Brain pericyte (primary cell): ENCODE data around the gene PLCXD1.
"Not testable (repeated sequence)": the region's sequence is repeated elsewhere in the genome, so short reads cannot be mapped to it uniquely, and the experiment has no call there.

Experiments
- DNase-seq: peaks from one replicate; pipeline ENCODE4 v3.0.0-alpha.2; 2012; ENCODE audit warnings: low read depth, low spot score

The PLCXD1 gene

GRCh38 chrX:291411-291901 is 10.3 kb downstream of the PLCXD1 start:
- no peak for DNase-seq

DNA sequence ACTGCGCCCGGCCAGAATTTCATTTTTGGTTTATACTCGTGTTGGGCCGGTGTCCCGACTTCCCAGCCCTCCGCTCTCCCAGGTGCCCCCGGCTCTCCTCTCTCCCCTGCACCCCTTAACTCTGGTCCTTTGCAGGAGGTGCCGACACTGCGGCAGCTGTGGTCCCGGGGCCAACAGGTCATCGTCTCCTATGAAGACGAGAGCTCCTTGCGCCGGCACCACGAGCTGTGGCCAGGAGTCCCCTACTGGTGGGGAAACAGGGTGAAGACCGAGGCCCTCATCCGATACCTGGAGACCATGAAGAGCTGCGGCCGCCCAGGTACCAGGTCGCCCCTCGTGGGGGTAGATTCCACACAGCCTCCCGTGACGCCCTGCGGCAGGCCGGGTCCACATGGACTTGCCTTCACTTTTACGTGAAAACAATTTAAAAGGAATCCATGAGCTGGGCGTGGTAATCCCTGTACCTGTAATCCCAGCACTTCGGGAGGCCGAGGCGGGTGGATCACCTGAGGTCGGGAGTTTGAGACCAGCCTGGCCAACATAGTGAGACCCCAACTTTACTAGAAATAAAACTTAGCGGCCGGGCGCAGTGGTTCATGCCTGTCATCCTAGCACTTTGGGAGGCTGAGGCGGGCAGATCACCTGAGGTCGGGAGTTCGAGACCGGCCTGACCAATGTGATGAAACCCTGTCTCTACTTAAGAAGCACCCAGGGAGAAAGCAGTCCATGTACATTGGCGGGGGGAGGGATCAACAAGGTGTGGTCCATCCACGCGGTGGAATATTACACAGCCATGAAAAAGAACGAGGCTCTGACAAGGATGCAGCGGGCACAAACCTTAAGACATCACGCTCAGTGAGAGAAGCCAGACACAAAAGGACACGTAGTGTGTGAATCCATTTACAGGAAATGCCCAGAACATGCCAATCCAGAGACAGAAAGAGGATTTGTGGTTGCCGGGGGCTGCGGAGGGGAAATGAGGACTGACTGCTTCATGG is 12.0 kb downstream of the PLCXD1 start:
- DNase-seq, result no peak

DNA sequence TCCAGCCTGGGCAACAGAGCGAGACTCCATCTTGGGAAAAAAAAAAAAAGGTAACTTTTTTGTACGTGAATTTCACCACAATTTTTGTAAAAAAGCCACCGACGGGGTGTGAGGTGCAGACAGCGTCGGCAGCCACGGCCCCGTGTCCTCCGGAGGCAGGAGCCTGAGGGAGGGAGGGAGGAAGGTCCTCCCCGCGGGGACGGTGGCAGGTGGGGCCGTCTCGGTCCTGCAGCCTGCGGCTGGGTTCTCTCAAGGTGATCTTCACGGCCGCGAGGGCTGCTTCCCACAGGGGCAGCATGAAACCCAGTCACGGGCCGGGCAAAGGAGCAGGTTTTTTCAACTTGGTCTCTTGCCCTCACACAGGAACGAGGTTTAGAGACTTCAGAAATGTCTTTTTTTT is 14.0 kb downstream of the PLCXD1 start:
- no peak for DNase-seq

DNA sequence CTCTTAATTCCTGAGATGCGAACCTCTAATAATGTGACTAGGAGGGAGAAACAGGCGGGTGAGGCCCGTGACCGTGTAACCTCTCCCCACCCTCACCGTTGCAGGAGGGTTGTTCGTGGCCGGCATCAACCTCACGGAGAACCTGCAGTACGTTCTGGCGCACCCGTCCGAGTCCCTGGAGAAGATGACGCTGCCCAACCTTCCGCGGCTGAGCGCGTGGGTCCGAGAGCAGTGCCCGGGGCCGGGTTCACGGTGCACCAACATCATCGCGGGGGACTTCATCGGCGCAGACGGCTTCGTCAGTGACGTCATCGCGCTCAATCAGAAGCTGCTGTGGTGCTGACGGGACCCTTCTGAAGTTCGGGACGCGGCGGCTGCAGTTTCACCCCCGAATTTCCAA is 17.8 kb downstream of the PLCXD1 start:
- DNase-seq, result no peak

DNA sequence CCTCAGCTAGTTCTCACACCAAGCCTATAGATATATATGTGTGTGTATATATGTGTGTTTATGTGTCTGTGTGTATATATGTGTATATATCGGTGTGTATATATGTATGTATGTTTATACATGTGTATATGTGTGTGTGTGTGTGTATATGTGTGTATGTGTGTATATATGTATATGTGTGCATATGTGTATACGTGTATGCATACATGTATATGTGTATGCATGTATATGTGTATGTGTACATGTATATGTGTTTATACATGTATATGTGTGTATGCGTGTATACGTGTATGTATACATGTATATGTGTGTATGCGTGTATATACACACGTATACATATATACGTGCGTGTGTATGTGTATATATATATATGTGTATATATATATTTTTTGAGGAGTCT is 19.2 kb downstream of the PLCXD1 start:
- no peak for DNase-seq

GRCh38 chrX:302975-303374 is 21.8 kb downstream of the PLCXD1 start:
- DNase-seq, result no peak

- DNase-seq, result not testable (repeated sequence)
These were observed 24.8 kb downstream of the PLCXD1 start for GRCh38 chrX:305781-306613.

DNA sequence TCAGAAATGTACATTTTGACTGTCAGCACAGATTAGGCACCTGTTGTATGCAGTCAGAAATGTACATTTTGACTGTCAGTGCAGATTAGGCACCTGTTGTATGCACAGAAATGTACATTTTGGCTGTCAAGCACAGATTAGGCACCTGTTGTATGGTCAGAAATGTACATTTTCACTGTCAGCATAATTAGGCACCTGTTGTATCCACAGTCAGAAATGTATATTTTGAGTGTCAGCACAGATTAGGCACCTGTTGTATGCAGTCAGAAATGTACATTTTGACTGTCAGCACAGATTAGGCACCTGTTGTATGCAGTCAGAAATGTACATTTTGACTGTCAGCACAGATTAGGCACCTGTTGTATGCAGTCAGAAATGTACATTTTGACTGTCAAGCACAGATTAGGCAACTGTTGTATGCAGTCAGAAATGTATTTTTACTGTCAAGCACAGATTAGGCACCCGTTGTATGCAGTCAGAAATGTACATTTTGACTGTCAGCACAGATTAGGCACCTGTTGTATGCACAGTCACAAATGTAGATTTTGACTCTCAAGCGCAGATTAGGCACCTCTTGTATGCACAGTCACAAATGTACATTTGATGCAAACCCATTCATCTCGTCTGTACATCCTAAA is 25.6 kb downstream of the PLCXD1 start:
- not testable (repeated sequence) for DNase-seq

DNA sequence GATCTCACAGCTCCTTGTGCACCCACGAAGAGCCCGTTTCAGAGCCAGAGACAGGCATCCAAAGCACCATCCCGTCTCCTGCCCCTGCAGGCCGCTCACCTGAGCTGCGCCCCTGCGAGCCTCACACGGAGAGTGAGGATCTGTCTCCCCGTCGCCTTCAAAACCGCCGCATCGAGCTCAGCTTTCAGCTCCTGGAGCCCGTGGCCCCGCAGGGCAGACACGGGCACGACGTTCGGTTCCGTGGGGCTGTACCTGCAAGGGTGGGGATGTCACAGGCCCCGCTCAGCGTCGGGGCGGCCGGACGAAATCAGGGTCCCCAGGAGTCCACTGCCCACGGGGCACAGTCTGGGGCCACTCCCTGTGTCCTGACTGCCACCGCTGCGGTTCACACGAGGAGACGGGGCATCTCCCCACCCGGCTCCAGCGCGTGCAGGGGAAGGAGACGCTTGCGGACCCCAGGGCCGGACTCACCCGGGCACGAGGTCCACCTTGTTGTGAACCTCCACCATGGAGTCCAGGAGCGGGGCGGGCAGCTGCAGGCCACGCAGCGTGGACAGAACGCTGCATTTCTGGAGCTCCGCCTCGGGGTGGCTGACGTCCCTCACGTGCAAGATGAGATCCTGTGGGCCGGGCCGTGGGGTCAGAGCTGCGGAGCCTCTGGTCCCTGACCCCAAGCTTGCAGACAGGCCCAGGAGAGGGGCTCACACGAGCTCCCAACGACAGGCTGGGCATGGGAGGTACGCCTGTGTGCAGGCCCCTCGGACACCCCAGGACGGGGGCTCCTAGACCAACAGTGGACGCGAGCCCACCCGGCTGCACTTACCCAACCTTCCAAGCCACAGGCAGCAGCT is 26.3 kb downstream of the PLCXD1 start:
- no peak for DNase-seq

DNA sequence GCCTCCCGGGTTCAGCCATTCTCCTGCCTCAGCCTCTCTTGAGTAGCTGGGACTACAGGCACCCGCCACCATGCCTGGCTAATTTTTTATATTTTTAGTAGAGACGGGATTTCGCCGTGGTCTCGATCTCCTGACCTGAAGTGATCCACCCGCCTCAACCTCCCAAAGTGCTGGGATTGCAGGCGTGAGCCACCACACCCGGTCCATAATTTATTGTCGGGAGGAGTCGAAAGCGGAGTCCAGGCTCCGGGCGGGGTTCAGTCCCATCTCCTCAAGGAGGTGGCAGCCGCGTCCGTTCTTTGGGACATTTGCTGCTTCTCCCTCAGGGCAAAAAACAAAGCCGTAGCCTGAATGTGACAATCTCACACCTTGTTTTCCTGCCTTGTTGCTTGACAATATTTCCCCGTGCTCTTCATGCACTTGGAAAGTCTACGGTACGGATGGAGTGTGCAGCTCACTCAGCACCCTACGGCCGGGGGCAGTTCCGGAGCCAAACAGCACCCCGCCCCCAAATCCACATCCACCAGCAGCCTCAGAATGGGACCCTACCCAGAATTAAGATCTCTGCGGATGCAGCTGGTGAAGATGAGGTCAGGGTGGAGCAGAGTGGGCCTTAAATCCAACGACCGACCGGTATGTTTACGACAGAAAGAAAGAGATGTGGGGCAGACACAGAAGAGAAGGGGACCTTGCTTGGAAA is 27.8 kb downstream of the PLCXD1 start:
- DNase-seq, result no peak

DNA sequence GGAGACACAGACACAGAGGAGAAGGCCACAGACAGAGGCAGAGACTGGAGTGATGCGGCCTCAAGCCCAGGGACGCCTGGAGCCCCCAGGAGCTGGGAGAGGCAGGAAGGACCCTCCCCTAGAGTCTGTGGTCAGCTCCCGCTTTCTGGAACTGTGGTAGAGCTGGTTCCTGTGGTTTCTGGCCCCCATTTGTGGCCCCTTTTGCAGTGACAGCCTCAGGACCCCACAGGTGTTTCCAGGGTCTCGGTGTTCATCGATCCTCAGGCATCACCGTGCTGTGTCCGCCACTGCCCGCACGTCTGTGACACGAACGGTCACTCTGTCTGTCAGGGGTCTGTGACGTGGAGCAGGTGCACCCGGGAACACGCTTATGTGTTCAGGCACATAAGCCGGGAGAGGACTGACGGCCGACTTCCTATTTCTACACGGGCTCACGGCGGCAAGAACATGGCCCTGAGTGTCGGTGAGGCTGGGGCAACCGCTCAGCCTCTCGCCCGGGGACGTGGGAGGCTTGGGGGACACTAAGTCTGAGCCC is 29.5 kb downstream of the PLCXD1 start:
- no peak for DNase-seq

DNA sequence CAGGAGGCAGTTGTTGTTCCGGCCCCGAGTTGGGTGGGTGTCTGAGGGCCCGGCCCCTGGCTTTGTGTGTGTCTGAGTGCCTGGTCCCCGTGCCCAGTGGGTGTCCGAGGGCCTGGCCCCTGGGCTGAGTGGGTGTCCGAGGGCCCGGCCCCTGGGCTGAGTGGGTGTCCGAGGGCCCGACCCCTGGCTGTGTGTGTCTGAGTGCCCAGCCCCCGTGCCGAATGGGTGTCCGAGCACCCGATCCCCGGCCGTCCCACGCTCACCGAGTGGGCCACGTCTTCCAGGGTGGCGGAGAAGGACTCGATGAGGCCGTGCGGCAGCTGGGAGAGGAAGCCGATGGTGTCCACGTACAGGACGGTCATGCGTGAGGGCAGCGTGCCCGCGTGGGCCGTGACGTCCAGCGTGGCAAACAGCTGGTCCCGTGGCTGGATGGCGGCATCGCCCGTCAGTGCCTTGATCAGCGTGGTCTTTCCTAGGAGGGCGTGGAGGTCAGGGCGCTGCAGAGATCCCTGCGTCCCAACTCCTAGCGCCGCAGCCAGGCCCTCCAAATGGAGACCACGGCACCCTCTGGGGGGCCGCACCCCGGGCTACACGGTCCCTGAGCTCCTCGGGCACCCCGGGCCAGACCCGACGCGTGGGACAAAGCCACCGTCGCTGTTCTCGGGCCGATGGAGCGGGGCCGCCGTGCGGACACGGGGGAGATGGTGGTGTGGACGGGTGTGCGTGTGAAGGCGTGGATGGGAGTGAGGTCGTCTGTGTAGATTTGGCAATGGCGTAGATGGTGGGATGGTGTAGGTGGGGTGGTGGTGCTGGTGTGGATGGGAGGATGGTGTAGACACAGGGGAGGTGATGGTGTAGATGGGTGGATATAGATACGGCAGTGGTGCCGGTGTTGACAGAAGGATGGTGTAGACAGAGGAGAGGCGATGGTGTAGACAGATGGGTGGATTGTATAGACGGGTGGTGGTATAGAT is 30.3 kb downstream of the PLCXD1 start:
- DNase-seq, result no peak

DNA sequence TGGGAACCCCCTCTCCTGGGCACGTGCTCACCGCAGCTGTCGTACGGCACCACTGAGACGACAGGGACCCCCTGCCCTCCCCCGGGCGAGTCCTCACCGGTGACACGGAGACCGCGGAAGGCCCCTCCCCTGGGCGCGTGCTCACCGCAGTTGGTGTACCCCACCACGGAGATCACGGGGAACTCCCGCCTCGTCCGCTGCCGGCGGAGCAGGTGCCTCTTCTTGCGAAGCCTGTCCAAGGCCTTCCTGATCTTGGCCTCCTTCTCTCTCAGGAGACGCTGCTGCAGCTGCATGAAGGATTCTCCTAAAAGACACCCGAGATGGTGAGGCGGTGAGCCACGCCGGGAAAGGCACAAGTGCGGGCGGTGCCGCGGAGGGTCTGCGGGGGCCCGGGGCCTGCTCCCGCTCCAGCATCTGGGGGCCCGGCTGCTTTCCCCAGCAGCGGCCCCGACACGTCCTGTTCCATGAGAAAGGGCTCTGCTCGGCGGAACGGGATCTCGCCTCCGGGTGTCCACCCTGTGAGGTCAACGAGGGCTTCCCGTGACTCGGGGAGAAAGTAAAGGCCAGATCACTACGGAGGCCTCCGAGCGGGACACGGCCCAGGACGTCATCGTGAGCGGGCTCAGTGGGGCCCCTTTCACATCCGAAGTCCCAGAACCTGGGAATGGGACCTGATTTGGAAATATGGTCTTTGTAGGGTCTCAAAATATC is 31.6 kb downstream of the PLCXD1 start:
- no peak for DNase-seq

DNA sequence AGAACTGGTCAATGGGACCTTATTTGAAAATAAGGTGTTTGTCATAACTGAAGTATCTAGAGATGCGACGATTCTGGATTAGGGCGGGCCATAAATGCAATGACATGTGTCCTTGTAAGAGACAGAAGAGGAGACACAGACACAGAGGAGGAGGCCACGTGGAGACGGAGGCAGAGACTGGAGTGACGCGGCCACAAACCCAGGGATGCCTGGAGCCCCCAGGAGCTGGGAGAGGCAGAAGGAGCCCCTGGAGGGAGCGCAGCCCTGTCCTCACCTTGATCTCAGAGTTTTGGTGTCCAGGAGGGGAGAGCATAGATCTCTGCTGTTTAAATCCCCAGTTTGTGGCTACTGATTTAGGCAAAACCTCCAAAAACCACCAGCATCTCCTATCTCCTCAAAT is 32.4 kb downstream of the PLCXD1 start:
- no peak for DNase-seq

DNA sequence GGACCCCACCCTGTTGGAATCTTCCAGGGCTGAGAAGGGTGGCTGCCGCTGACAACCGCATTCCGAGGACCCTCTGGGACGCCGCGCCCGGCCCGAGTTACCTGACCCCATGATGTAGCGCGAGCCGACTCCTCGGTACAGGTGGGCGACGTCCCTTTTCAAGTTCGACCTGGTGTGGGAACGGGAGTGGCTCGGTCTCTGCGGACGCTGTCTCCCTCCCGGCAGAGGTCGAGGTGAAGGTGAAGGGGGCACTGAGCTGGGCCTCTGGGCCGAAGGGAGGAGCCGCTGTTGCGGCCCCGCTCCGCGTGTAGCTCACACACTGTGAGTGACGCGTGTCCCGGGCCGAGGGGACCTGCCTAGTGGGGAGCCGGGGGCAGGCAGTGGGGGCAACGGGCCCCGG is 32.9 kb downstream of the PLCXD1 start:
- DNase-seq, result no peak

DNA sequence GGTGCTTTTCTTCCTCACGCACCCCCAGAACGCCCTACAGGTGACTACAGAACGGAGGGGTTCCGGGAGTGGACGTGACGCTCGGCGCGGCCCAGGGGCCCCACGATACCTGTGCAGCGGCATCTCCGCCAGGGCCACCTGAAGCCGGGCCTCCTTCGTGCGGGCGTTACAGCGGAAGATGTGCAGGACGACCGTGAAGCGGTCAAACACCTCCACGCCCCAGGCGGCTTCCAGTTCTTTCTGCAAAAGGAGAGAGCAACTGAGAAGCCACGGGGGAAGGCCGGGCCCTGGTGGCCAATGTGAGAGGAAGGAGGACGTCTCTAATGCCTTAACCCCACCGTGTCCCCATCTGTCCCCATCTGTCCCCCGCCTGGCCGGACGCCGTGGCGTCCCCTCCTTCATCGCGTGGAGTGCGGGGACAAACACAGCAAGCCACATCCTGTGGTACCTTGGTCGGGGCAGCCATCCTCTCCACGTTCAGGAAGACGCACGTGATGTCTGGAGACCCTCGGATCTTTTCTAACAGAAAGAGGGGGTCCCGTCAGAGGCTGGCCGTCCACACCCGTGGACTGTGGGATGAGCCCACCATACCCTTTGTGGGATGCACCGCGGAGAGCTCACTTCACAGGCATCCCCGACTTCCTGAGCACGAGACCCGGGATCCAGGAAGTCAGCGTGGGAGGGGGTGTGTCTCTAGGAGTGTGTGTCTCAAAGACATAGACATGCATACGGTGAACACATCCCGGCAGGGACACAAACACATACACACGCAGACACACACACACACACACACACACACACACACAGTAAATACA is 33.8 kb downstream of the PLCXD1 start:
- no peak for DNase-seq
